ENCODE results near the gene SNTG2. TPM values are rescaled to one million over a fixed set of nuclear protein-coding genes. Genes with fewer than 3 reads are reported as not detected.
"Not testable (repeated sequence)": the region's sequence is repeated elsewhere in the genome, so short reads cannot be mapped to it uniquely, and the experiment has no call there.

The SNTG2 gene
- total RNA-seq, 2 donors from 2014 or later: 4.1 to 11.9 TPM

DNA sequence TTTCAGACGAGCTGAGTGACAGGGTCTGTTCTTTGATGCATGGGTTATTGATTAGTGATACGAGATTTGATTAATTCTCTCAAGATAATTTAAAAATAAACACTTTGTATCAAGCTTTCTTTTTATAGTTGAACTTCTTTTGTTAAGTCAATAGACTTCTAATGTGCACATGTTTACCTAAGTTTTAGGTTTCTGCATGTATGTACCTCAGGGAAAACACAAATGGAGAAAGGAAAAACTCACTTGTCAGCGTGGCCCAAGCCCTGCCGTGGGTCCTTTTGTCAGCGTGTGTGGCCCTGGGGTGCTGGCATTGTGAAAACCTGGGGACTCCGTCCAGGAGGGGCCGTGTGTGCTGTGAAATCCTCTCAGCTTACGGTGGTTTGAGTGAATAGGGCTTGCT lies 153.7 kb downstream of the SNTG2 start:
- H3K27ac Mint-ChIP-seq: no peak overlapping the region
- no peak for DNase-seq
- no peaks in the 10 kb centered on the region for H3K27me3 ChIP-seq (ENCODE audit: control insufficient read depth, insufficient read depth, low read length, poor library complexity, severe bottlenecking)

DNA sequence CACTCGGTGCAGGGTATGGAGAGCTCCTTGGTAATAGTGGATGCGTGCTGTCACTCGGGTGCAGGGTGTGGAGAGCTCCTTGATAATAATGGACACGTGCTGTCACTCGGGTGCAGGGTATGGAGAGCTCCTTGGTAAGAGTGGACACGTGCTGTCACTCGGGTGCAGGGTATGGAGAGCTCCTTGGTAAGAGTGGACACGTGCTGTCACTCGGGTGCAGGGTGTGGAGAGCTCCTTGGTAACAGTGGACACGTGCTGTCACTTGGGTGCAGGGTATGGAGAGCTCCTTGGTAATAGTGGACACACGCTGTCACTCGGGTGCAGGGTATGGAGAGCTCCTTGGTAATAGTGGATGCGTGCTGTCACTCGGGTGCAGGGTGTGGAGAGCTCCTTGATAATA lies 155.7 kb downstream of the SNTG2 start:
- not testable (repeated sequence) for H3K27ac ChIP-seq (ENCODE audit: low read depth, low read length); H3K9ac ChIP-seq (ENCODE audit: extremely low read depth, low read length, poor library complexity, severe bottlenecking); H3K4me1 ChIP-seq (ENCODE audit: control insufficient read depth, insufficient read depth, low read length); H3K36me3 Mint-ChIP-seq (ENCODE audit: low read depth); H3K27me3 ChIP-seq (ENCODE audit: control insufficient read depth, insufficient read depth, low read length, poor library complexity, severe bottlenecking); H3K36me3 ChIP-seq (ENCODE audit: control insufficient read depth, insufficient read depth, low read length); H3K27ac Mint-ChIP-seq; H3K4me1 Mint-ChIP-seq; H3K27me3 Mint-ChIP-seq (ENCODE audit: insufficient read depth); H3K4me3 ChIP-seq (ENCODE audit: low read length); H3K9me3 ChIP-seq (ENCODE audit: control insufficient read depth, low read length); H3K9me3 Mint-ChIP-seq; DNase-seq; H3K4me3 Mint-ChIP-seq
- WGBS, 2 experiments (ENCODE audit: insufficient coverage in 1 of 2, insufficient read length in 1 of 2): 97 to 100% methylated on average over 2 to 6 of the region's 14 CpGs

More for the DNA sequence above, 153.7 kb downstream of the SNTG2 start:
- H3K4me3 ChIP-seq (ENCODE audit: low read length): no peak overlapping the region
- no peak overlapping the region for H3K9ac ChIP-seq (ENCODE audit: extremely low read depth, low read length, poor library complexity, severe bottlenecking)
- peaks cover 2% of the 10 kb centered on the region for H3K36me3 Mint-ChIP-seq (ENCODE audit: low read depth)
- TF ChIP-seq, protein P1, sequence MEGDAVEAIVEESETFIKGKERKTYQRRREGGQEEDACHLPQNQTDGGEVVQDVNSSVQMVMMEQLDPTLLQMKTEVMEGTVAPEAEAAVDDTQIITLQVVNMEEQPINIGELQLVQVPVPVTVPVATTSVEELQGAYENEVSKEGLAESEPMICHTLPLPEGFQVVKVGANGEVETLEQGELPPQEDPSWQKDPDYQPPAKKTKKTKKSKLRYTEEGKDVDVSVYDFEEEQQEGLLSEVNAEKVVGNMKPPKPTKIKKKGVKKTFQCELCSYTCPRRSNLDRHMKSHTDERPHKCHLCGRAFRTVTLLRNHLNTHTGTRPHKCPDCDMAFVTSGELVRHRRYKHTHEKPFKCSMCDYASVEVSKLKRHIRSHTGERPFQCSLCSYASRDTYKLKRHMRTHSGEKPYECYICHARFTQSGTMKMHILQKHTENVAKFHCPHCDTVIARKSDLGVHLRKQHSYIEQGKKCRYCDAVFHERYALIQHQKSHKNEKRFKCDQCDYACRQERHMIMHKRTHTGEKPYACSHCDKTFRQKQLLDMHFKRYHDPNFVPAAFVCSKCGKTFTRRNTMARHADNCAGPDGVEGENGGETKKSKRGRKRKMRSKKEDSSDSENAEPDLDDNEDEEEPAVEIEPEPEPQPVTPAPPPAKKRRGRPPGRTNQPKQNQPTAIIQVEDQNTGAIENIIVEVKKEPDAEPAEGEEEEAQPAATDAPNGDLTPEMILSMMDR (conservative IDR thresholded peaks at IDR 0.05): no peak
- no peaks in the 10 kb centered on the region for H3K27me3 Mint-ChIP-seq (ENCODE audit: insufficient read depth)
- WGBS, 2 experiments (ENCODE audit: insufficient coverage in 1 of 2, insufficient read length in 1 of 2): 70 to 80% methylated on average over 2 to 7 of the region's 8 CpGs
- H3K36me3 ChIP-seq (ENCODE audit: control insufficient read depth, insufficient read depth, low read length): no peaks in the 10 kb centered on the region
- H3K4me1 ChIP-seq (ENCODE audit: control insufficient read depth, insufficient read depth, low read length): no peaks in the 10 kb centered on the region
- H3K27ac ChIP-seq (ENCODE audit: low read depth, low read length): no peak overlapping the region
- H3K9me3 ChIP-seq (ENCODE audit: control insufficient read depth, low read length): no peaks in the 10 kb centered on the region
- no peaks in the 10 kb centered on the region for H3K9me3 Mint-ChIP-seq
- H3K4me3 Mint-ChIP-seq: no peak overlapping the region
- H3K4me1 Mint-ChIP-seq: no peaks in the 10 kb centered on the region

DNA sequence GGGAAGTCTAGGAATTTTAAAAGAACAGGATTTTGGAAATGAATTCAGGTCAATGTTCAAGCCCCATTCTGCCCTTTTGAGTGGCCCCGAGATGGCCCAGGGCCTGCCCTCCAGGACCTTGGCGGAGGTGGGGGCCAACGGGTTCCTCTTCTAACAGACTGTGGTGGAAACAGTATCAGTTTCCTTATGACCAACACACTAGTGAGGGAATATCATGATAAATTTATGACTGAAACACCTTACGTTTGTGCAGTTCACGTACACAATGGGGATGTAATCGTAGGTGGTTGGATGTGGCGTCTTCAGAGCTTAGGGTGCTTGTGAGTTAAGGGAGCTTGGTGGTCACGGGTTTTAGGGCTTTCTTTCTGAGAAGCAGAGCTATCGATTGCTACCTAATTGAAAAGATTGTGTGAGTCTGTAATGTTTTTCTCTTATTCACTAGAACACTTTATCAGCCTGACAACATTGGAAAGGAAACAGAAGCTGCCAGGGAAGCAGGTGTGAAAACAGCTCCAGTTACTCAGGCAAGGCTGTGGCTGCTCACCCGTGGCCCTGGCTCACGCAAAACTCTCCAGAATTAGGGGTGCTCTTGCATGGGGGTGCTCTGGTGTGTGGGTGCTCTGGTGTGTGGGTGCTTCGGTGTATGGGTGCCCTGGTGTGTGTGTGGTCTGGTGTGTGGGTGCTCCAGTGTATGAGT lies 165.3 kb downstream of the SNTG2 start:
- H3K27me3 ChIP-seq (ENCODE audit: control insufficient read depth, insufficient read depth, low read length, poor library complexity, severe bottlenecking): no peaks in the 10 kb centered on the region
- no peaks in the 10 kb centered on the region for H3K4me1 ChIP-seq (ENCODE audit: control insufficient read depth, insufficient read depth, low read length)
- no peaks in the 10 kb centered on the region for H3K36me3 ChIP-seq (ENCODE audit: control insufficient read depth, insufficient read depth, low read length)
- Mint-ChIP-seq H3K27ac (no peak overlapping the region), H3K4me1 (no peaks in the 10 kb centered on the region), H3K9me3 (peaks cover 39% of the 10 kb centered on the region), H3K27me3 (ENCODE audit: insufficient read depth) (no peaks in the 10 kb centered on the region), H3K36me3 (ENCODE audit: low read depth) (peaks cover 6% of the 10 kb centered on the region), H3K4me3 (no peak overlapping the region)
- H3K9ac ChIP-seq (ENCODE audit: extremely low read depth, low read length, poor library complexity, severe bottlenecking): no peak overlapping the region
- 90 to 96% methylated on average over 5 to 11 of the region's 12 CpGs for whole genome bisulfite sequencing, 2 experiments (ENCODE audit: insufficient coverage in 1 of 2, insufficient read length in 1 of 2)
- H3K9me3 ChIP-seq (ENCODE audit: control insufficient read depth, low read length): peaks cover 5% of the 10 kb centered on the region
- no peak for DNase-seq
- H3K27ac ChIP-seq (ENCODE audit: low read depth, low read length): no peak overlapping the region
- no peak overlapping the region for H3K4me3 ChIP-seq (ENCODE audit: low read length)
- TF ChIP-seq, protein P1 (conservative IDR thresholded peaks at IDR 0.05): no peak

DNA sequence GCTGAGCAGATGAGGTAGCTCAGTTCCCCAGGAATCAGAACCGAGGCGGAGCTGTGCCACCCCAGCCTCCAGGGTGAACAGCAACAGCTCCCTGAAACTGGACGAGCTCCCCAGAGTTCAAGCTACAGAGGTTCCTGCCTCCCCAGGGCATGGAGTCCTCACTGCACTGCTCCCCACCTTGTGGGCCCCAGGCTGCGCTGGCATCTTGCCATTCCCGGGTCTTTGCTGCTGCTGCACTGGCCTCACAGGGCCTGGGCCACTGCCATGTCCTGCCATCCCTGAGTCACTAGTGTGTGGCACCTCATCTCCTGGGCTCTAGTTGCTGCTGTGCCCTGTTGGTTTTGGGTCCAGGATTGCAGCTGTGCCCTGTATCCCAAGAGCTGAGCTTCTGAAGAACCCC lies 166.9 kb downstream of the SNTG2 start:
- H3K27me3 ChIP-seq (ENCODE audit: control insufficient read depth, insufficient read depth, low read length, poor library complexity, severe bottlenecking): no peaks in the 10 kb centered on the region
- 82 to 93% methylated on average over 3 to 5 of the region's 5 CpGs for WGBS, 2 experiments (ENCODE audit: insufficient coverage in 1 of 2, insufficient read length in 1 of 2)
- H3K4me1 ChIP-seq (ENCODE audit: control insufficient read depth, insufficient read depth, low read length): no peaks in the 10 kb centered on the region
- Mint-ChIP-seq H3K9me3 (peaks cover 28% of the 10 kb centered on the region), H3K27ac (no peak overlapping the region), H3K27me3 (ENCODE audit: insufficient read depth) (no peaks in the 10 kb centered on the region), H3K4me1 (no peaks in the 10 kb centered on the region), H3K4me3 (no peak overlapping the region), H3K36me3 (ENCODE audit: low read depth) (peaks cover 6% of the 10 kb centered on the region)
- no peaks in the 10 kb centered on the region for H3K9me3 ChIP-seq (ENCODE audit: control insufficient read depth, low read length)
- DNase-seq: no peak
- no peak overlapping the region for H3K27ac ChIP-seq (ENCODE audit: low read depth, low read length)
- TF ChIP-seq, protein P1 (conservative IDR thresholded peaks at IDR 0.05): no peak
- no peak overlapping the region for H3K9ac ChIP-seq (ENCODE audit: extremely low read depth, low read length, poor library complexity, severe bottlenecking)
- H3K36me3 ChIP-seq (ENCODE audit: control insufficient read depth, insufficient read depth, low read length): no peaks in the 10 kb centered on the region
- H3K4me3 ChIP-seq (ENCODE audit: low read length): no peak overlapping the region

All from endodermal cell (in vitro differentiated cells).